ENCODE measurements around the gene DGUOK.
"Not testable (repeated sequence)": the region's sequence is repeated elsewhere in the genome, so short reads cannot be mapped to it uniquely, and the experiment has no call there.

Gene DGUOK

DNA sequence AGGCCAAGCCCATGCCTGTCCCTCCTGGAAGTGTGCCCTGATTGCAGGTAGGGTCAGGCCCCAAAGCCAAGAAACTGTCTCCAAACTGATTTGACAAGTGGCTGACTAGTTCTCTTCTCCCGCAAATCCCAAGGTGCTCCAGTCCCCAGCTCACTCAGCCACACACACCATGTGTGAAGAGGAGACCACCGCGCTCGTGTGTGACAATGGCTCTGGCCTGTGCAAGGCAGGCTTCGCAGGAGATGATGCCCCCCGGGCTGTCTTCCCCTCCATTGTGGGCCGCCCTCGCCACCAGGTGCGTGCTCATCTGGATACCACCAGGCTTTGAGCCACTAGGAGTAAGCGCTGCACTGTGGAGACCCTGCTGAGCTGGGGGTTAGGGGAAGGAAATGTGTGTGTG, 25.5 kb upstream of the DGUOK start:
- Histone ChIP-seq H3K36me3 (replicated peaks in 1 of 2; ENCODE audit: control insufficient read depth in 2 of 2, insufficient read depth in 2 of 2, low read length in 2 of 2) (no peaks in the 10 kb centered on the region), H2BK15ac (ENCODE audit: low read length) (no peak overlapping the region), H2AFZ (ENCODE audit: low read length) (no peak overlapping the region), H3K4me2 (ENCODE audit: insufficient read depth, low read length, poor library complexity, severe bottlenecking) (no peak overlapping the region), H3K9me3 (replicated peaks in 1 of 2; ENCODE audit: control insufficient read depth in 2 of 2, insufficient read depth in 1 of 2, low read depth in 1 of 2, low read length in 2 of 2) (no peaks in the 10 kb centered on the region), H4K8ac (ENCODE audit: low read depth, low read length) (no peak overlapping the region), H3K4ac (ENCODE audit: low read length) (no peak overlapping the region), H2AK5ac (ENCODE audit: low read depth, low read length) (no peak overlapping the region), H3K18ac (ENCODE audit: low read length) (no peak overlapping the region), H2BK120ac (ENCODE audit: low read depth, low read length) (no peak overlapping the region), H3K79me1 (ENCODE audit: low read depth, low read length) (no peaks in the 10 kb centered on the region), H3K27ac (replicated peaks; ENCODE audit: low read length) (no peak overlapping the region), H3K23ac (ENCODE audit: low read depth, low read length, poor library complexity) (no peak overlapping the region), H2BK12ac (ENCODE audit: low read length) (no peak overlapping the region), H3K9ac (ENCODE audit: low read depth, low read length, poor library complexity) (no peak overlapping the region), H3K27me3 (ENCODE audit: control insufficient read depth in 3 of 3, insufficient read depth in 3 of 3, low read depth in 1 of 3, low read length in 3 of 3) (peaks cover 0 to 3% (median 0%) of the 10 kb centered on the region in 3 experiments), H3K4me3 (ENCODE audit: low read length in 2 of 2) (no peak overlapping the region), H4K91ac (ENCODE audit: low read depth, low read length, poor library complexity) (no peak overlapping the region), H3K14ac (ENCODE audit: low read length) (no peak overlapping the region), H2BK5ac (ENCODE audit: low read length) (no peak overlapping the region), H3K4me1 (ENCODE audit: control insufficient read depth in 2 of 2, insufficient read depth in 1 of 2, low read depth in 1 of 2, low read length in 2 of 2) (peaks cover 2 to 13% of the 10 kb centered on the region in 2 donors)
- WGBS, 2 donors (ENCODE audit: extremely low coverage in 2 of 2, insufficient read length in 2 of 2, insufficient replicate concordance in 1 of 2) = no CpG with 5 or more reads among the region's 10 CpGs
- no peak for DNase-seq (ENCODE audit: low spot score)

DNA sequence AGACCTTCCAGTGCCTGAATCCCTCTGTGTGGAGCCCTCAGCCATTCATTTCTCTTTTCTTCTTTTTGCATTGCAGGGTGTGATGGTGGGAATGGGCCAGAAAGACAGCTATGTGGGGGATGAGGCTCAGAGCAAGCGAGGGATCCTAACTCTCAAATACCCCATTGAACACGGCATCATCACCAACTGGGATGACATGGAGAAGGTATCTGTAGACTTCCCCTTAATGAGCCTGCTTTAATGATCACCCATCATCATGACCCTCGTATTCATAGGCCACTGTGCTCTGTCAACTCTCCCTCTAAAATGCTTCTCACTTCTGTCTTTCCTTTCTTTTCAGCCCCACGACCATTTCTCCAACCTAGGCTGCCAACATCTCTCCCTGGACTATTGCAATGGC, 24.4 kb upstream of the DGUOK start:
- DNase-seq (ENCODE audit: low spot score) = no peak
- H3K4ac ChIP-seq (ENCODE audit: low read length) = no peak overlapping the region
- H3K4me3 ChIP-seq (ENCODE audit: low read length in 2 of 2) = no peak overlapping the region
- no peak overlapping the region for H2BK12ac ChIP-seq (ENCODE audit: low read length)
- H2BK120ac ChIP-seq (ENCODE audit: low read depth, low read length) = no peak overlapping the region
- H3K23ac ChIP-seq (ENCODE audit: low read depth, low read length, poor library complexity) = no peak overlapping the region
- H2AFZ ChIP-seq (ENCODE audit: low read length) = no peak overlapping the region
- no peaks in the 10 kb centered on the region for H3K36me3 ChIP-seq (replicated peaks in 1 of 2; ENCODE audit: control insufficient read depth in 2 of 2, insufficient read depth in 2 of 2, low read length in 2 of 2)
- no peak overlapping the region for H4K8ac ChIP-seq (ENCODE audit: low read depth, low read length)
- no peaks in the 10 kb centered on the region for H3K9me3 ChIP-seq (replicated peaks in 1 of 2; ENCODE audit: control insufficient read depth in 2 of 2, insufficient read depth in 1 of 2, low read depth in 1 of 2, low read length in 2 of 2)
- no peak overlapping the region for H3K14ac ChIP-seq (ENCODE audit: low read length)
- H3K4me2 ChIP-seq (ENCODE audit: insufficient read depth, low read length, poor library complexity, severe bottlenecking) = no peak overlapping the region
- no peak overlapping the region for H4K91ac ChIP-seq (ENCODE audit: low read depth, low read length, poor library complexity)
- peaks cover 0 to 3% (median 0%) of the 10 kb centered on the region in 3 experiments for H3K27me3 ChIP-seq (ENCODE audit: control insufficient read depth in 3 of 3, insufficient read depth in 3 of 3, low read depth in 1 of 3, low read length in 3 of 3)
- H2BK5ac ChIP-seq (ENCODE audit: low read length) = no peak overlapping the region
- no peak overlapping the region for H2BK15ac ChIP-seq (ENCODE audit: low read length)
- peaks cover 0 to 2% of the 10 kb centered on the region in 2 donors for H3K4me1 ChIP-seq (ENCODE audit: control insufficient read depth in 2 of 2, insufficient read depth in 1 of 2, low read depth in 1 of 2, low read length in 2 of 2)
- WGBS, 2 donors (ENCODE audit: extremely low coverage in 2 of 2, insufficient read length in 2 of 2, insufficient replicate concordance in 1 of 2) = no CpG with 5 or more reads among the region's 4 CpGs
- no peak overlapping the region for H3K9ac ChIP-seq (ENCODE audit: low read depth, low read length, poor library complexity)
- no peak overlapping the region for H2AK5ac ChIP-seq (ENCODE audit: low read depth, low read length)
- H3K27ac ChIP-seq (replicated peaks; ENCODE audit: low read length) = no peak overlapping the region
- no peak overlapping the region for H3K18ac ChIP-seq (ENCODE audit: low read length)
- no peaks in the 10 kb centered on the region for H3K79me1 ChIP-seq (ENCODE audit: low read depth, low read length)

DNA sequence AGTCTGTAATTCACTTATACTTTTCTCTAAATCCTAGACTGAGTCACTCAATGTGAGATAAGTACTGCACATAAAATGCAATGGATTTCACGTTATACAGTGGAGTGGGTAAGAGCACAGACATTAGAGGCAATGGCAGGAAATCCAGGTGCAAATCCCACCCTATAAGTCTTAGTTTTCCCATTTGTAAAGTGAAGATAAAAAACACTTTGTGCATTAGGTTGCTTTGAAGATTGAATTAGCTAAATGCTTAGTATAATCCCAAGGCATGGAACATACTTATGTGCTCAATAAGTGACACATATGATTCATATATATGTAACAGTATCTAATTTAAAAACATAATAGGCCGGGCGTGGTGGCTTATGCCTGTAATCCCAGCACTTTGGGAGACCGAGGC, 23.4 kb upstream of the DGUOK start:
- Histone ChIP-seq H3K14ac (ENCODE audit: low read length) (no peak overlapping the region), H3K36me3 (replicated peaks in 1 of 2; ENCODE audit: control insufficient read depth in 2 of 2, insufficient read depth in 2 of 2, low read length in 2 of 2) (no peaks in the 10 kb centered on the region), H3K27me3 (ENCODE audit: control insufficient read depth in 3 of 3, insufficient read depth in 3 of 3, low read depth in 1 of 3, low read length in 3 of 3) (no peaks in the 10 kb centered on the region), H2AFZ (ENCODE audit: low read length) (no peak overlapping the region), H2BK15ac (ENCODE audit: low read length) (no peak overlapping the region), H3K23ac (ENCODE audit: low read depth, low read length, poor library complexity) (no peak overlapping the region), H2BK120ac (ENCODE audit: low read depth, low read length) (no peak overlapping the region), H2BK5ac (ENCODE audit: low read length) (no peak overlapping the region), H3K4me1 (ENCODE audit: control insufficient read depth in 2 of 2, insufficient read depth in 1 of 2, low read depth in 1 of 2, low read length in 2 of 2) (no peaks in the 10 kb centered on the region), H3K9me3 (replicated peaks in 1 of 2; ENCODE audit: control insufficient read depth in 2 of 2, insufficient read depth in 1 of 2, low read depth in 1 of 2, low read length in 2 of 2) (no peaks in the 10 kb centered on the region), H4K91ac (ENCODE audit: low read depth, low read length, poor library complexity) (no peak overlapping the region), H3K4ac (ENCODE audit: low read length) (no peak overlapping the region), H2AK5ac (ENCODE audit: low read depth, low read length) (no peak overlapping the region), H2BK12ac (ENCODE audit: low read length) (no peak overlapping the region), H4K8ac (ENCODE audit: low read depth, low read length) (no peak overlapping the region), H3K18ac (ENCODE audit: low read length) (no peak overlapping the region), H3K4me3 (ENCODE audit: low read length in 2 of 2) (no peak overlapping the region), H3K27ac (replicated peaks; ENCODE audit: low read length) (no peak overlapping the region), H3K79me1 (ENCODE audit: low read depth, low read length) (no peaks in the 10 kb centered on the region), H3K4me2 (ENCODE audit: insufficient read depth, low read length, poor library complexity, severe bottlenecking) (no peak overlapping the region), H3K9ac (ENCODE audit: low read depth, low read length, poor library complexity) (no peak overlapping the region)
- no peak for DNase-seq (ENCODE audit: low spot score)
- no CpG with 5 or more reads among the region's 4 CpGs for WGBS, 2 donors (ENCODE audit: extremely low coverage in 2 of 2, insufficient read length in 2 of 2, insufficient replicate concordance in 1 of 2)

DNA sequence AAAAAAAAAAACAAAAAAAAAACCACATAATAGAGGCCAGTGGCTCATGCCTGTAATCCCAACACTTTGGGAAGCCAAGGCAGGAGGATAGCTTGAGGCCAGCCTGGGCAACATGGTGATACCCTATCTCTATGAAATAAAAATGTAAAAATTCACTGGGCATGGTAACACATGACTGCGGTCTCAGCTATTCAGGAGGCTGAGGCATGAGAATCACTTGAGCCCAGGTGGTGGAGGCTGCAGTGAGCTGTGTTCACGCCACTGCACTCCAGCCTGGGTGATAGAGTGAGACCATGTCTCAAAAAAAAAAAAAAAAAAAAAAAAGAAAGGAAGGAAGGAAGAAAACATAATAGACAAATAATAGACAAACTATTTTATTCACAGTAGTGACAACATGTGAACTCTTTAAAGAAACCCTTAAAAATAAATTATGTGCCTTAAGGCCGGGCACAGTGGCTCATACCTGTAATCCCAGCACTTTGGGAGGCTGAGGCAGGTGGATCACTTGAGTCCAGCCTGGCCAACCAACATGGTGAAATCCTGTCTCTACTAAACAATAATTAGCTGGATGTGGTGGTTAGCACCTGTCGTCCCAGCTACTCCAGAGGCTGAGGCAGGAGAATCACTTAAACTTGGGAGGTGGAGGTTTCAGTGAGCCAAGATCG, 22.6 kb upstream of the DGUOK start:
- not testable (repeated sequence) for H3K4me2 ChIP-seq (ENCODE audit: insufficient read depth, low read length, poor library complexity, severe bottlenecking); H2AK5ac ChIP-seq (ENCODE audit: low read depth, low read length); H3K9ac ChIP-seq (ENCODE audit: low read depth, low read length, poor library complexity); H4K91ac ChIP-seq (ENCODE audit: low read depth, low read length, poor library complexity); H3K14ac ChIP-seq (ENCODE audit: low read length); H3K27me3 ChIP-seq (ENCODE audit: control insufficient read depth in 3 of 3, insufficient read depth in 3 of 3, low read depth in 1 of 3, low read length in 3 of 3); H3K79me1 ChIP-seq (ENCODE audit: low read depth, low read length); H3K4me3 ChIP-seq (ENCODE audit: low read length in 2 of 2); DNase-seq (ENCODE audit: low spot score); H3K9me3 ChIP-seq (replicated peaks in 1 of 2; ENCODE audit: control insufficient read depth in 2 of 2, insufficient read depth in 1 of 2, low read depth in 1 of 2, low read length in 2 of 2); H2BK12ac ChIP-seq (ENCODE audit: low read length); H4K8ac ChIP-seq (ENCODE audit: low read depth, low read length); H3K4ac ChIP-seq (ENCODE audit: low read length); H3K23ac ChIP-seq (ENCODE audit: low read depth, low read length, poor library complexity); H3K27ac ChIP-seq (replicated peaks; ENCODE audit: low read length); H3K4me1 ChIP-seq (ENCODE audit: control insufficient read depth in 2 of 2, insufficient read depth in 1 of 2, low read depth in 1 of 2, low read length in 2 of 2); H2BK15ac ChIP-seq (ENCODE audit: low read length); H2BK120ac ChIP-seq (ENCODE audit: low read depth, low read length); H3K18ac ChIP-seq (ENCODE audit: low read length); H3K36me3 ChIP-seq (replicated peaks in 1 of 2; ENCODE audit: control insufficient read depth in 2 of 2, insufficient read depth in 2 of 2, low read length in 2 of 2); H2AFZ ChIP-seq (ENCODE audit: low read length); H2BK5ac ChIP-seq (ENCODE audit: low read length)
- no CpG with 5 or more reads among the region's 5 CpGs for WGBS, 2 donors (ENCODE audit: extremely low coverage in 2 of 2, insufficient read length in 2 of 2, insufficient replicate concordance in 1 of 2)
